Fibroblast of pulmonary artery (primary cell): ENCODE data around the gene RSRC1.

Source experiments
- DNase-seq: peaks from one replicate; pipeline ENCODE4 v3.0.0-alpha.2; 2010; ENCODE audit warnings: low read depth
- H3K4me3 ChIP-seq: replicated peaks from 2 replicates; pipeline ENCODE4 v1.5.1; 2011; ENCODE audit warnings: low read depth, mild to moderate bottlenecking, control low read depth, low read length, moderate library complexity
- CTCF ChIP-seq: IDR thresholded peaks from 2 replicates; pipeline ENCODE4 v1.5.1; 2011; ENCODE audit warnings: mild to moderate bottlenecking, control low read depth, low read length, inconsistent platforms; ENCODE audit errors: missing control alignments

Gene RSRC1

GRCh38 chr3:158095814-158096704 lies 13.8 kb upstream of the RSRC1 start:
- no peak for TF ChIP-seq CTCF
- no peak overlapping the region for H3K4me3 ChIP-seq
- DNase-seq = no peak

- no peak for DNase-seq
- no peak for TF ChIP-seq CTCF
- H3K4me3 ChIP-seq = no peak overlapping the region
Observed at GRCh38 chr3:158097081-158097592, 12.8 kb upstream of the RSRC1 start.

GRCh38 chr3:158097593-158098308 lies 12.1 kb upstream of the RSRC1 start:
- H3K4me3 ChIP-seq = peak overlapping the region; percentile 50
- no peak for TF ChIP-seq CTCF
- peak; percentile 62 for DNase-seq

GRCh38 chr3:158098309-158098639 lies 11.6 kb upstream of the RSRC1 start:
- no peak for TF ChIP-seq CTCF

GRCh38 chr3:158098834-158099424 lies 11.0 kb upstream of the RSRC1 start:
- no peak for TF ChIP-seq CTCF

More at GRCh38 chr3:158098309-158098639, 11.6 kb upstream of the RSRC1 start:
- H3K4me3 ChIP-seq = peak overlapping the region; percentile 50
- no peak for DNase-seq

GRCh38 chr3:158100681-158101080 lies 9.2 kb upstream of the RSRC1 start:
- no peak overlapping the region for H3K4me3 ChIP-seq
- DNase-seq = no peak
- no peak for TF ChIP-seq CTCF

More at GRCh38 chr3:158098834-158099424, 11.0 kb upstream of the RSRC1 start:
- DNase-seq = no peak
- H3K4me3 ChIP-seq = no peak overlapping the region
